Activated CD8-positive, alpha-beta memory T cell treated with anti-CD3 and anti-CD28 coated beads for 1 hour (primary cell): ENCODE measurements around the gene CCDC69.

Experiments used
- DNase-seq, 2 donors: peaks; one replicate each; pipeline ENCODE4 v3.0.0-alpha.2; 2020; ENCODE audit warnings: low read depth in 1 of 2; ENCODE audit errors: extremely low read depth in 1 of 2

CCDC69 gene

DNA sequence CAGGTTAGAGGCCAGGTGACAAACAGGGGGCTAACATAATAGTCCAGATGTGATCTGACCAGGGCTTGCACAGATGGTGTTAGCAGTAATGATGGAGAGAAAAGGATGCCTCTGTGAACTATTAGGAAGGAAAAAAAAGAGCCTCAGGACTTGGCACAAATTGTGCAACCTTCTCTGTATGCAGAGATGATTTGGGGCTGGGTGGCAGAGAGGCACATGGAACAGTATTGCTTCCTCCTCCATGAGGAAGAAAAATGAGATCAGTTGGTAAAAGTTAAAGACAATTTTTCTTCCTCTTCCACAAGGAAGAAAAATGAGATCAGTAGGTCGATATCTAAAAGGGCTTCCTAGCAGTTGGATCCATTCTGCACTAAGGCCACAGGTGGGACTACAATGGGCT, 52.4 kb downstream of the CCDC69 start:
- no peak for DNase-seq

DNA sequence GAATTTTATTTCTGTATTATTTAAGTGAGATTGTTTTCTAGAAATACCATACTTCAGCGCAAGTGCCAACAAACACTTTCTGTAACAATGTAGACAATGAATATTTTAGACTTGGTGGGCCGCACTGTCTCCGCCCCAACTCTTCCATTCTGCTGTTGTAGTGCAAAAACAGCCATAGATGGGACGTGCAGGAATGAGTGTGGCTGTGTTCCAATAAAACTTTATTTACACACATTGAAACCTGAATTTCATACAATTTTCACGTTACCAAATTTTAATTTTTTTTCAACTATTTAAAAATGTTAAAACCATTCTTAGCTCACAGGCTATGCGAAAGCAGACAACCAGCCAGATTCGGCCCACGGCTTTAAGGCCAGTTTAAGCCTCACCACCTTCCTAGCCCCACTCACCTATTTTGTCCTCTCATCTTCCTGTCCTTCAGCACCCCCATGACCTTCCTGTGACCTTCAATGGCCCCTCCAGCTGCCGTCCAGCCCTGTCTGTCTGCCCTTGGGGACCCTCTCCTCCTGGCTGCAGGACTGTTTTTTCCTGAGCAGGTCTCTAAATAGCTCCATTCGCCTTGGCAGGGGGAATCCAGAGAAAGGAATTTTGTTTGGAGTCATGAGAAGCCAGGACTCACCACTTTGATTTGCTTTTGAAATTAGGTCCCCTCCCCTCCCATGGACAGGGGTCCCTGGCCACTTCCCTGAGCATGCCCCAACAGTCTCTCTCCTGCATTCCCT, 55.1 kb downstream of the CCDC69 start:
- DNase-seq = no peak

DNA sequence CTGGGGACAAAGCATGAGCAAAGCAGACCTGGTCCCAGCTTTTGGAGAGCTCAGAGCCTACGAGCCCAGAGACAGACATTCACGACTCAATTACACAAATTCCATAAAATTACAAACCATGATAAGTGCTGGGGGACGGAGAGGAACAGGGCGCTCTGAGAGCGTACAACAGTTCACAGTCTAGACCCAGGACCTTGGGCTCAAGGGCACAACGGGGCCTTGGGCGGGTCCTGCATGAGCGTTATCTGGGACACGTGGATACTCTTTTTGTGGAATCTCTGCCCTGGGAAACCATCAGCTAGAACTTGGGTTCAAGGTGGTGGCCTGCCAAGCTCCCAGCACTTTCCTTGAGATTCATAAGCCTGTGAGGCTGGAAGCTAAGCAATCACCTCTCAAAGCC, 56.9 kb downstream of the CCDC69 start:
- DNase-seq = no peak

- DNase-seq = peak; percentile 56 to 61
These were observed 59.1 kb downstream of the CCDC69 start for GRCh38 chr5:151164687-151165392.

DNA sequence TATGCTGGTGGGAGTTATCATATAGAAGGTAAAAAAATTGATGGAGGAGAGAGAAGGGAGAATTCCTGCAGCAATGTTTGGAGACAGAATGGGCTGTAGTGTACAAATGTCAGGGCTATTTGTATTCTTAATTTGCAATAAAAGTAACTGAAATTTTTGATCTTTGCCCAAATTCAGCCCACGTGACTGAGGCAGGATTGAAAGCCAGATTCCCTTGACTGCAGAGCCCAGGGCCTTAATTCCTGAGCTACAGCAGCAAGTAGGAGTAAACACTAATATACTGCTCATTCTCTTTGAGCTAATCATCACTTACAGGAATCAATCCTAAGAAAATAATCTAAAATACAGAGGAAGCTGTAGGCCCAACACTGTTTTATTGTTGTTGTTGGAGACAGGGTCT, 61.1 kb downstream of the CCDC69 start:
- DNase-seq = no peak

GRCh38 chr5:151159649-151160373, 64.1 kb downstream of the CCDC69 start:
- DNase-seq = no peak

- DNase-seq = no peak
These were observed 65.6 kb downstream of the CCDC69 start for GRCh38 chr5:151158287-151158661.

DNA sequence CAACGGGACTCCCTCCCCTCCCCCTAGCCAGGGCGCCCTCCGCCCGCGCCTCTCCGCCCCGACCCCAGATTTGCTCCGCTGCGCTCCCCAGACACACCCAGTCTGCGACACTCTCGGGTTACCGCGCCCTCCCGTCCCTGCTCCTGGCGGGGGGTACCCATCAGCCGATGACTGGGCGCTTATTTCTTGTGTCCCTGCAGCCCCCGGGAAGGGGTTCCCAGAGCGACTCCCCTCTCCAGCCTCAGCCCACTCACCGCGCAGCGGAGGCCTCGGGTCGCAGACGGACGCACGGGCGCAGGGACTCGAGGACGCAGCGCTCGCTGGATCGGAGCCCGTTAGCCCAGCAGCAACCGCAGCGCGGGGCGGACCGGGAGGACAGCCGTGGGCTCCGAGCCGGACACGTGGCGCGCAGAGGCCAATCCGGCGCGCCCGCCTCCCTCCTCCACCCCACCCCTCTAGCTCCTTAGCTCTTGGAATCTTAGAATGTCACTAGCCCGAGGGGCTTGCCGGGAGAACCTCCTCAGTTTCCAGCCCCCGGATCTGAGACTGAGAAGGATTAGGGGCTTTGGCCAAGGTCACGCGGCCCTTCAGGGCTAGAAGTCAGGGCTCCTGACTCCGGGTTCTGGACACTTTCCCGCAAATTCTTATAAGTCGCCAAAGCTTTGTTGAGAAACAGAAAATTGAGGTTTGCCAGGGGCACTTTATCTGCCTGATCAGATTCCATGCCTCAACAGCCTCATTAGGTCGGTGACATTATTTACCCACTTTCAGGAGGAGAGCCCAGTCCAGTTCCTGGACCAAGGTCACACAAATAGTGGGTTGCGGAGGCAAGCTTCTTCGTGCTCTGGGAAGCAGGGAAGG, 66.2 kb downstream of the CCDC69 start, which contains the start of gene ANXA6:
Gene ANXA6 (minus strand): TSS at position 354 of the 861 bp plus-strand sequence. CDS start 9,878 bp downstream, outside the sequence.
- DNase-seq = peak in 1 of 2 donors; percentile 50

DNA sequence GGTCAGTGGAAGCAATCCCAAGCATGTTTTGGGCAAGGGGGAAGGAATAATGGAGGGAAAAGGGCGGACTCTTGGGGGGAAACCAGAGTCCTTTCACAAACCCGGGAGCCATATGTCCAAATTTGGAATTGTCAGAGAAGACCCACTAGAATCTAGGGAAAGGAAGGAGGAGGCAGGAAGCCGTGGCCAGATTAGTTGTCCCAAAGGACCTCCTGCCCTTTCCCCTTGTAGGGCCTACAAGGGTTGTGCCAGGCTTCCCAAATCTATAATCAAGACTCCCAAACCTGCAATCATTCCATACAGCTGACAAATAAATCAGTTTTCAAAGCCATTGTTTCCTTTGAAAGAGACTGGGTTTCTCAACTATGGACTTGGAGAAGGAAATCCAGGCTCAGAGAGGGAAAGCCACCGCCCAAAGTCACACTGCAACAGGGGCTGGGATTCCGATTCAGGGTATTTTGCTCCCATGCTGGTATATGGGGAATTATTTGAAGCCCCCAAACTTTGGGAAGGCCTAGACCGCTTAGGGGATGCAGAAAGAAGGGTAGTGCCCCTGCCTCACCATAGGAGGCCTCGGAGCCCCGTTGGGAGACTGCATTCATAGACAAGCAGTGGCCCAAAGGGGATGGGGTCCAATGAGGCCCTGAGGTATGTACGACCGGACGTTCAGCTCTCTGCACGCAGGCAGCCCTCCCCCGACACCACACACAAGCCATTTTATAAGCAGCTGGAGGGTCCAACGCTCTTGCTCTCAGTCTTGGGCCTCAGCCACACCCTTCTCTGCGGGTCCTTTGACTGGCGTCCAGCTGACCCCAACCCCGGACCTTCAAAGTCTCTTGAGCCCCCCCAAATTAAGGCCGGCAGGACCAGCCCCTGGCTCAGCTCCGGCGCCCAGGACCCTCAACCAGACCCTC, 67.1 kb downstream of the CCDC69 start:
- DNase-seq = no peak

- no peak for DNase-seq
These were observed 68.0 kb downstream of the CCDC69 start for GRCh38 chr5:151155775-151156506.

DNA sequence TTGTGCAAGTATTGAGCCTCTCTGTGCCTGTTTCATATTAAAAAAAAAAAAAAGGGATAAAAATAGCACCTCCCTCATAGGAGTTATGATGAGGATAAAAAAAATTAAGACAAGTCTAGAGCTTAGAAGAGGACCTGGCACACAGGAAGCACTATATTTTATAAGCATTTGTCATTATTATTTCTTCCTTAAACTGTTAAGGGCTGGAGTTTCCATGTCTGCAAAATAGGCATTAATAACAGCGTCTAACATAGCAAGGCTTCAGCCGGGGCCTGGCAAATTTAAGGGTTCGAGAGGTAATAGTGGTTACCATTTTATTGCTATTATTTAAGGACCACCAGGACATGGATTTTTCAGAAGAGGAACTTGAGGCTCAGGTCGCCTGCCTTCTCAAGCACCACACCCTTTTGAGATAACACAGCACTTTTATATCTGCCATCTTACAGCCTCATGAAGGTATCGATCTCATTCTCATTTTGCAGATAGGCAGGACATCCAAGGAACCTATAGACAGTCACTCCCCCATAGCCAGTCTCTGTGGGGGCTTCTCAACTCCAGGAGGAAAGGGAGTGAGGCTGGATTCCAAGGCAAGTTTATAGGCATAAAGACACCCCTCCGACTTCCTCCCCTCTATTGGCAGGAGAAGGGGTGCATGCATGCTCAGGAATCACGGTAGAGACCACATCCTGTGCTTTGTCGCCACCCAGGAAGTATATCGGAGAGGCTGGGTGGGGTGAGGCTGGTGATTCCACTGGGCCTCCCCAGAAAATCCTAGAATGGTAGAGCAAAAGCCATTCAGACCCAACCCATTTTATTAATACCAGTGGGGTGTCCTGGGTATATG, 68.7 kb downstream of the CCDC69 start:
- no peak for DNase-seq

GRCh38 chr5:151153766-151154272, 70.1 kb downstream of the CCDC69 start:
- DNase-seq = no peak

DNA sequence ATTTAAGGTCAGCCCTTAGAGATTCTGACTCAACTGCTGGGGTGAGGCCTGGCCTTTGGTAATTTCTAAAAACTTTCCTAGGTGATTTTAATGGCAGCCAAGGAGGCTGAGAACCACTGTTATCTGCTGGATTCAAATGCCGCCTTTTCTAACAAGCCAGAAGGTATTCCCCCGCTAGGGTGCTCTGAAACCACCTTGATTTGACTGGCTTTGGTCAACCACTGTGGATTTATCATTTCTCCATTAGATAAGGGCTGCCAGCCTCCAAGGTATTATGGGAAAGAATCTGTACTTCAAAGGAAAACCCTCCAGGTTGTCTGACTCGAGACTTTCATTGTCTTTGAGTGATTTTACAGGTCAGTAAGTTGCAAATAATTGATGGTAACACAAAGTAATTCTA, 70.6 kb downstream of the CCDC69 start:
- DNase-seq = no peak

DNA sequence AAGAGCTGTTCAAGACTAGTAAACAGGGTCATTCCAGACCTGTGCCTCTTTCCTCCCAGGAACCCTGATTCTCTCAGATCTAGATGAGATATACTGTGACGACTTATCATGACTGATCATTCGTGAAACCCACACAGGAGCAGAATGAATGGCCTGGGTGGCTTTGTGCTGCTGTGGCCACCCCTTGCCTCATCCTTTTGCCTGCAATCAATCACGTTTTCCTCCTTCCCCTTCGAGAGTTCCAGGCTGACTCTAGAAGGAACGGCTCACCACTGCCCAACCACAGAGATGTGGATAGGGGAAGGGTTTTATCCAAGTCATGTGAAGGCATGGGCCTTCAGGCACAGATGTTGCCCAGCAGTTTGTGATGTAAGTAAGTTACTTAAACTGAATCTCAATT, 72.1 kb downstream of the CCDC69 start:
- no peak for DNase-seq

- DNase-seq = no peak
These were observed 72.6 kb downstream of the CCDC69 start for GRCh38 chr5:151151263-151151660.

DNA sequence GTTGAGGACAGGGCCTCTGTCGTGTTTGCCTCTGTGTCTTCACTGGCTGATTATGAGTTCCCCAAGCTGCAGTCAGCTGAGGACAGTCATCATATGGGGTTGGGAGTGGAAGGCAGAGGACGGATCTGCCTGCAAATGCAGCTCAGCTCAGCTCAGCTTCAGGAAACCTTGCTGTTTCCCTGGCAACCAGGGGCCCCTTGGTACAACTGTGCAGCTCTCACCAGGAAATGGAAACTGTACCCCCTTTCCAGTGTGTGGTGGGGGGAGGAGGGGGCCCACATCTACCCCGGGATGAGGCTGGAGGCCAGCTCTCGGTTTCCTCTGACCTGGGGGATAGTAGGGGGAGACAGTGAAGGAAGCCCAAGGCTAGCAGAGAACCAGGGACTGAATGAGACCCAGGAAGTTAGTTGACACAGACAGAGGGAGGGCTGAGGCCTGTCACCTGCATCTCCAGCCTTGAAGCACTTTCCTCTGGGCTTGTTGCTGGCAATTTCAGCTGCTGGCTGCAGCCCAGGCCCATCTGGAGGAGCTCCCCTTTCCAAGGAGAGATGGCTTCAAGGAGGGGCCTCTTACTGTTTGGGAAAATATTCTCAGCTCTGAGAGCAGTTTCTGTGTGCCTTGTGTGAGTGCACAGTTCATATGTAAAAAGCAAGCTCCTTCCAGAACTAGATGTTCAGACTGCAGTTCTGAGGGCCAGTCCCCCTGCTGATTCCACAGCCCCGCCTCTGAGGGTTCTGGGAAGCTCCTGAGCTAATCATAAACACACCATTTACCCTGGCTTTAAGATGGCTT, 73.2 kb downstream of the CCDC69 start:
- DNase-seq = peak; percentile 56 to 61

- DNase-seq = no peak
These were observed 75.3 kb downstream of the CCDC69 start for GRCh38 chr5:151148583-151148982.
